Measurements from ENCODE around the gene LIMD2.

The LIMD2 gene

DNA sequence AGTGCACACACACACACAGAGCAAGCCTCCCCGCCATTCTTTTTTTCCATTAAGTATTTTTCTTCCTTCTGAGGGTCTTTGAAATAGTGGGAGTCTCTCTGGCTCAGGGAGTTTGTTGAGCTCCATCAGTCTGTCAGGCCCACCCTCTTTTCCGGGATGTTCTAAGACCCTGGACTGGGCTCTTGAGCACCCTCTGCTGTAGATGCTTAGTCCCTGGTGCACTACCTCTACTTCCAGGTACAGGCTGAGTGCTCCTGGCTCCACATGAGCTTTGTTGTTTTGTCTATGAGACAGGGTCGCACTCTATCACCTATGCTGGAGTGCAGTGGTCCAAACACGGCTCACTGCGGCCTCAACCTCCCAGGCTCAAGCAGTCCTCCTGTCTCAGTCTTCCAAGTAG, 20.7 kb downstream of the LIMD2 start:
- no peak for DNase-seq

DNA sequence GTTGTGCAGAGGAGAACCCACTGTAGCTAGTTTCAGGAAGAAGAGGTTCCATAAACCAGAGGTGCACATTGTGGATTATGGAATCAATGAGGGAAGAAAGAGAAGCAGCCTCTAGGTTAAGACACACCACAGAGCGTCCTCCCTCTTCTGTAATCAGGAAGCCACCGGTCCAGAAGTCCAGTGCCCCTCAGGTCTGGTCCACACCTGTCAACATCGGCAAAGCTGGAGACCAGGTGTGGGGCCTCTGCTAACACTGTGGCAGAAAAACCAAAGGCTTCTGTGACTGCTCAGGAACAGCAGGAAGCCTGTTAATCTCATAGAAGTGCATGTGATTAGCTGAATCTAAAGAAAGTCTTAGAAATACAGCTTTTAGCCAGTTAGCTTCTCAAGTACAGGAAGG, 23.3 kb downstream of the LIMD2 start:
- DNase-seq = no peak

DNA sequence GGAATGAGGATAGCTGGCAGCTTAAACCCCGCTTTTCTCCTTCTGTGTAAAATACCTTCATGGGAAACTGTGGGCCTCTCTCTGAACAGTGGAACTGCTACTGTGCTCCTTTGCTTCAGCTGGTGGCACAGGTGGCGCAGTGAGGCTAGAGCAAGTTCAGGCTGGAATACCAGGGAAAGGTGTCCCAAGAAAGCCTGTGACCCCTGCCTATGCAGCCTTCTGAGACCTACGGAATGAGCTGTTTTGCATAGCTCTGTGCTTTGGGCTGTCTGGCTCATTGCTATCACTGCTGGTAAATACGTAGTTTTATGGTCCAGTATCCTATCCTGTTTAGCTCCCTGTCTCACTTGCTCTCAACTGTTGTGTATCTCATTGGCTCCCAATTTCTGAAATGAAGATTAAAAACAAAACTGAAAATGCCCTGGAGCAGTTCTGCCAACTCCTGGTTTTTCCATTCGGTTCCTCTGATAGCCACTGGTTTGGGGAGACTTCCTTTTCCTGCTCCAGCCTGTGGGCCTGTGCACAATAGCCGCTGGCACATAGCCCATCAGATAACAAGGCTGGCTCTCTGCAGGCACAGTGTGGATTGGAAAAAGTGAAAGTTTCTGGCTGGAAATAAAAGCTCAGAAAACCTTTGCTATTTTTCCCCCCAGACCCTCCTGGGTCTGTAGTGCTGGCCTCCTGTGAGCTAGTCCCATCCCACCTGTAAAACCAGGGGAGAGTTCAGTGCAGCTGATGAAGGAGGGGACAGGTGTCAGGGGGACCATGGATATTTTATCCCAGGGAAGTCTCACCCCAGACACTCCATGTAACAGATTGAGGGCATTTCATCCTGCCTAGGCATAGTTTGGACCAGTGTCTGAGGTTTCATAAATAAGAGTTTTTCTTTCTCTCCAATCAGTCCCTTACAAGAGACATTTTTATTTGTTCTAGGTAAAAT, 24.0 kb downstream of the LIMD2 start:
- peak; percentile 68 for DNase-seq

DNA sequence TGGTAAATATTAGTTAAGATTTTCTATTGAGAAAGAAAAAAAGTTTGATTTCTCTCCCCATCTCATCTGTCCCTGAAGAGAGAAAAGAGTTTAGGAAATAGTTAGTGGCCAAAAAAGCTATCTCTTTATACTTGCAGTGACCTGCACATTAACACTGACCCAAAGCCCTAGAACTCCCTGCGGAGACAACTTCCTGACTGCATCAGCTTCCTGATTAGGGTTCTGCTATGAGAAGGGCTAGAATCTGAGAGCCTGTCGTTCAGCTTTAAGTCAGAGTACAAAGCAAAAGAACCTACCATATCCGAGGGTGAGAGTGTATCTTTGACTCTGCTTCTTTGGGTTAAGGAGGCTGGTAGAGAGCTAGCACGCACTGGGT, 24.7 kb downstream of the LIMD2 start:
- DNase-seq = no peak

DNA sequence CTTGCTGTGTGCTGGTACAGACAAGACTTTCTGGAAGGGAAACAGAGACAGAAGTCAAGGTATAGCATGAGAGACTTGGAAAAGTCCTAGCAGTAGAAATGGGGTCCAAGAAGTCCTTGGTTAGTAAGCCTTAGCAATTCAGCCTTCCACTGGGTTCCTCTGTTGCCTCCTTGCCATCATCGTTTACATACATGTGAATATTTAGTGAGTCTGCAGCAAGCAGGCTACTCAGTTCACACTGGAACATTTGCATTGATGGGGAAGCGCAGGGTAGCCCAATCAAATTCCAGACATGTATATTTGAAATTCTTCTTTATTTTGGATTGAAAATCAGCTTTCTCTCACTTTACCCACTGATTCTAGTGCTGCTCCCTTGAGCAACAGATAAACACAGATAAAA, 27.1 kb downstream of the LIMD2 start:
- DNase-seq = no peak

DNA sequence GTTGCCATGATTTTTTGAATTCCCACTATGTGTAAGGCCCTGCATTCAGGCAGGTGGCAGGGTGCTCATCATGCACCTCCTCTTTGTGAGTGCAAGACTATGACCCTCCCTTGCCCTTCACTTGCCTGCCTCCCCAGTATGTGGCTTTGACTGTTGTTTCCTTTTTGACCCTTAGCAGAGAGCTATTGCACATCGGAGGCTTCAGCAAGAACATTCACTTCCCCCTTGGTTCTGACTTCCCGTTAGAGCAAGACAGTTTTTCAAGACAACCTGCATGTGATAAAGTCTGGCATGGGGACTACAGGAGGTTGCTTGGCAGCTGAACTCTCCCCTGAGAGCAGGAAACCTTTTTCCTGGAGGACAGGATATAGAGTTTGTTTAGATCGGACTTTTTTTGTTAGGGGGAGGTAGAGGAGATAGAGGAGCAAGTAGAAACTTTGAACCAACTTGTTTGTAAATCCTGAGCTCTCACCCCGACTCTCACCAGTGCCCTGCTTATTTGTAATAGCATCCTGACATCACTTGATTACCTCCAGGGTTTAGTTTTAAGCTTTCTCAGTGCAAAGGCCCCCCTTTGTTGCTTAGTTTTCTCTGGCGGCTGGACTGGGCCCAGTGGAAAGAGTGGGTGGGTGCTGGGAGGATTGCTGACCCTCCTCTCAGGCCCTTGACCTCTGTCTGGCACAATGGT, 34.3 kb downstream of the LIMD2 start:
- DNase-seq = no peak

DNA sequence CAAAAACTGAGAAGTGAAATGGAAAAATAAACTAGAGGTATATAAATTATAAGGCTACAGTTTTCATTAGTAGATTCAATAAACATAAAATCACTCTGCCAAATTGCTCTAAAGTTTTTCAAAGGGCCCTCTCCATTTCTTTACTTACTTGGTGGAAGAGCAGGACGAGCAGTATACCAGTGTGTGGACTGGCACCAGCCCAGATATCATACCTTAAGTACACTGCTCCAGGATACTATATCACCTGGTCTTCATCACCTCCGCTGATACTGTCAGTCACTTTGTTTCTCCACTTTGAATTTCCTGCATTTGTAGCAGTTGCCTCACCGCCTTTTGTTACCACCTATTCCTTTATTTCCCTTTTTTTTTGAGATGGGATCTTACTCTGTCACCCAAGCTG, 40.1 kb downstream of the LIMD2 start:
- DNase-seq = no peak

DNA sequence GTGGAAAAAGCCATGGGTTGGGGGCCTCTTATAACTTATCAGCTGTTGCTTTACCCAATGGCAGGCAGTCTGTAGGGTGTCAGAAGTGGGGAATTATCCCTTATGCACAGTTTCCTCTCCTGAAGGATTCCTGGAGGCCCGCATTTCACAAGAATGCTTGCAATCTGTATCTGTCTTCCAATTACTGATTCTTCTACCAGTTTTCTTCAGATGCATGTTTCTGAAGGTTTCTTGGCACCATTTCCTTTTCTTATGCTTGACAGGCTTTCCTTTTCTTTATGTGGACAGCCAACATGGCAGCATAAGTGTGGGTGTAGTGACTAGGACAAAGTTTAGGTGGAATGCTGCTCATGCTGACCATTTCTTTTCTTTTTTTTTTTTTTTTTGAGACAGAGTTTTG, 41.6 kb downstream of the LIMD2 start:
- DNase-seq = no peak

DNA sequence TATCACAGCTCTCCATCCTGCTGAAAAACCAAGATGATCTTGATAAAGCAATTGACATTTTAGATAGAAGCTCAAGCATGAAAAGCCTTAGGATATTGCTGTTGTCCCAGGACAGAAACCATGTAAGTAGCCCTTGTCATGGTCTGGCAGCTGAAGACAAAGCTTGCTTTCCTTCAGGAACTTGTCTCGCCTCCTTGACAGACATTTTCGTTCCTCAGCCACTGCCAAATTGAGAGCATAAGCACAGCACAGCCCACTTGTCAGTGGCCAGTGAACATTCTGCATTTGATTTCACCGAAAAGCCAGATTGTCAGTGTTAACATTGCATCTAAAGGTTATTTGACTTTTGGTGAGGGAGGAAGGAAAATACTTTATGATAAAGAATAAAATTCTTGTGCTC, 42.1 kb downstream of the LIMD2 start:
- no peak for DNase-seq

DNA sequence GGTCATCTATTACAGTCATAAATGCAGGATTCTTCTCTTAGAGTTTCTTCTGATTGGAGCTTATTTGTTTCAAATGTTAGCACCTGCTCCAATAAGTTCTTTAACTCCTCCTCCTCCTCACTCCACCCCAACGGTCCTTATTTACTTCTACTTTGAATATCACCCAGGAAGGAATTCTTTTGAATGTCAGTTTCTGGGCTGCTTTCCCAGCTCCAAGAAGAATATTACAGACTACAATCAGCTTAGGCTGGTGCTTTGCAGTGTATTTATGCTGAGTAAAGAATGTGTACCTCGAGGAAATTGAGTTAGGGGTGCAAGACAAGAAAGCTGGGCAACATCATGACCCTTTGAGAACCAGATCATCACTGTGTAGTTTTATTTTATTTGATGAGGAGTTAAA, 46.9 kb downstream of the LIMD2 start:
- no peak for DNase-seq

DNA sequence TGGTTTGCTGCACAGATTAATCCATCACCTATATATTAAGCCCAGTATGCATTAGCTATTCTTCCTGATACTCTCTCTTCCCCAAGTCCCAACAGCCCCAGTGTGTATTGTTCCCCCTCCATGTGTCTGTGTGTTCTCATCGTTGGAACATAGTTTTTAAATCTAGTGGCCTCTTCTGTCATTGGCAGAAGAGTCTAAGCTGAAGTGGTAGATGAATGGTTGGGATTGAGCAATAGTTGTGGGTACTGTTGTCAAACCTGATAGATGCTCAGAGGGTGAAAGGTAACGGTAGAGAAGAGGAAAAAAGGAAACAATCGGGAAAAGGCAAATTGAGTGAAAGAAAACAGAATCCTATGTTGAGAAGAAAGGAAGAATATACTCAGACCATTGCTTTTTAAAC, 47.8 kb downstream of the LIMD2 start:
- no peak for DNase-seq

DNA sequence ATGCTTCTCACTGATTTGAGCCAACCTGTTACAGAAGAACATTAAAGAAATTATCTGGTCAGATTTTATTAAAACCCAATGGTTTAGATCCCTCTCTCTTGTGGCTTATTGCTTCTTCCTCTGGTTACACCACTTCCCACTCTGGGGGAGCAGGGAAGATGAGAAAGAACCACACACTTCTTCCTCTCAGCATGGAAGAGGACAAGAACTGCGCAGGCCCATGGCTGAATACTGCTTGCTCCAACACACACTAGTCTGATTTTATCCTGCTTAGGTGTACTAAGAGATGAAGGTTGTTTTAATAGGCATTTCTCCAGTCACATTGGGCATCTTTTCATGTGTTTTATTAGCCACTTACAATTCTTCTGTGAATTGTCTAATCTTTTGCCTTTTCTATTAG, 50.1 kb downstream of the LIMD2 start:
- DNase-seq = no peak

DNA sequence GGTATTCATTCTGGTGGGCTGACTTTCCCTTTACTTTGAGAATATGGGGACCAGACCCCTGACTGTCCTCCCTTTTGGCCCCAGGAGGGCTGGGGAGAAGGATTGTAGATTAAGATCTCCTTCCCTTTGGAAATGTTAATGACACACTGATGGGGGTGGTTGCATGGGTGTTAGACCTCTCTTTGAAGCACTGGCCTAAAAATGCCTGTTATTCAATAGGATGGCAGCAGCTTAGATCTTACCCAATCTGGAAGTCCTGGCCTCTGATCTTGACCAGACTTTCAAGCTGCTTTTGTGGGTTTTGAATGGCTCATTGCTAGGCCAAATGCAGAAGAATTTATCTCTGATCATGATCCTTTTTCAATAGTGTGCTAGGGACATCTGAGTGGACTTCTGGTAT, 52.0 kb downstream of the LIMD2 start:
- DNase-seq = no peak

DNA sequence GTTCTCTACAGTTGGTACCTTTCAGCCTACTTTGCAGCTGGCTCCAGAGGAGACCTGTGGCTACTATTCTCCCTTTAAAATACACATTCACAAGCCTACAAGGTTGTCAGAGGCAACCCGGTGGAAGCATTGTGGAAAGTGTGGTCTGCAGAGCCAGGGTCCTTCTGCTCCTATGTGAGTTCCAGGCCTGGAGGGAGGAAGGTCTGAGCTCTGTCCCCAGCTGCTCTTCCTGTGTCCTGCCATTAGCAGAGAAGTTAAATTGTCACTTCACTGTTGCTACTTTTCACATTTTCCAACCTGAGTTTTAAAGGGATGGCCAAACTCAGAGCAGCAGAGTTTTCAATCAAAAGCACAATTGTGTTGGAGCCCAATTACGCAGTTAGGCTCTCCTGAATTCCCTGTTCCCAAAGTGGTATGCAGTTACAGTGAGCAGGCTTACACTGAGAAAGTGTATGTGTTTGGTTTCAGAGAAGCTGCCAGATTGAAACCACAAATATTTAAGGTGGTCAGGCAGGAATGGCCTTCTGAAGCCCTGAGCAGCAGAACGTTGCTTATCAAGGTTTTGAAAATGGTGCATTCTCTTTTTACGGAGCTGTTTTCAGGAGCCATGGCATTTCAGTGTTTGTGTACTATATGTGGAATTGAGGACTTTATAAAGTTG, 52.7 kb downstream of the LIMD2 start:
- peak; percentile 65 for DNase-seq

DNA sequence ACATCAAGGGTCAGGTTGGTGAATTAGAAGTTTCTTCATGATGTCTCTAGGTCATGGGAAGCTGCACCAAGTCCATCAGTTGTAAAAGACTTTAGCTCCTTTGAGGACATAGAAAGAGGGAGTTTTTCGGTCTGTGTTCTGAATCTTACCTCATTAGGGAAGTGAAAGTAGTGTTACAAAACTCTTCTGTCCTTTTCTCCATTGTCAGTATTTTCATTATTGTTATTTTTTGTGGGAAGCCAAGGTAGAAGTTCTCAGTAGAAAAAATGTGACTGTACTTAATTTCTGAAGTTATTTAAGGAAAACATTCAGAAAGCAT, 53.5 kb downstream of the LIMD2 start:
- DNase-seq = no peak

All from fibroblast of skin of right biceps (primary cell).